RPMI7951 (cell line): ENCODE results near the gene BTBD7. TPM values are rescaled to one million over a fixed set of nuclear protein-coding genes. Genes with fewer than 3 reads are reported as not detected.
A peak's percentile ranks its signal among the peaks of the same experiment; 100 is the strongest.
"Not testable (repeated sequence)": the region's sequence is repeated elsewhere in the genome, so short reads cannot be mapped to it uniquely, and the experiment has no call there.

Source experiments
- DNase-seq: peaks from one replicate; pipeline ENCODE4 v3.0.0-alpha.2; 2012; ENCODE audit warnings: low read depth
- total RNA-seq: library from RNA; depleted of rRNA; stranded (reverse); fragments of >200 nt; shearing (Covaris generic); gene quantifications from 2 replicates; pipeline ENCODE4 v1.2.3, GENCODE V29; 2014; rRNA removed

The BTBD7 gene, protein sequence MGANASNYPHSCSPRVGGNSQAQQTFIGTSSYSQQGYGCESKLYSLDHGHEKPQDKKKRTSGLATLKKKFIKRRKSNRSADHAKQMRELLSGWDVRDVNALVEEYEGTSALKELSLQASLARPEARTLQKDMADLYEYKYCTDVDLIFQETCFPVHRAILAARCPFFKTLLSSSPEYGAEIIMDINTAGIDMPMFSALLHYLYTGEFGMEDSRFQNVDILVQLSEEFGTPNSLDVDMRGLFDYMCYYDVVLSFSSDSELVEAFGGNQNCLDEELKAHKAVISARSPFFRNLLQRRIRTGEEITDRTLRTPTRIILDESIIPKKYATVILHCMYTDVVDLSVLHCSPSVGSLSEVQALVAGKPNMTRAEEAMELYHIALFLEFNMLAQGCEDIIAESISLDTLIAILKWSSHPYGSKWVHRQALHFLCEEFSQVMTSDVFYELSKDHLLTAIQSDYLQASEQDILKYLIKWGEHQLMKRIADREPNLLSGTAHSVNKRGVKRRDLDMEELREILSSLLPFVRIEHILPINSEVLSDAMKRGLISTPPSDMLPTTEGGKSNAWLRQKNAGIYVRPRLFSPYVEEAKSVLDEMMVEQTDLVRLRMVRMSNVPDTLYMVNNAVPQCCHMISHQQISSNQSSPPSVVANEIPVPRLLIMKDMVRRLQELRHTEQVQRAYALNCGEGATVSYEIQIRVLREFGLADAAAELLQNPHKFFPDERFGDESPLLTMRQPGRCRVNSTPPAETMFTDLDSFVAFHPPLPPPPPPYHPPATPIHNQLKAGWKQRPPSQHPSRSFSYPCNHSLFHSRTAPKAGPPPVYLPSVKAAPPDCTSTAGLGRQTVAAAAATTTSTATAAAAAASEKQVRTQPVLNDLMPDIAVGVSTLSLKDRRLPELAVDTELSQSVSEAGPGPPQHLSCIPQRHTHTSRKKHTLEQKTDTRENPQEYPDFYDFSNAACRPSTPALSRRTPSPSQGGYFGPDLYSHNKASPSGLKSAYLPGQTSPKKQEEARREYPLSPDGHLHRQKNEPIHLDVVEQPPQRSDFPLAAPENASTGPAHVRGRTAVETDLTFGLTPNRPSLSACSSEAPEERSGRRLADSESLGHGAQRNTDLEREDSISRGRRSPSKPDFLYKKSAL
- 9.5 and 11.3 TPM in 2 replicates for total RNA-seq

DNA sequence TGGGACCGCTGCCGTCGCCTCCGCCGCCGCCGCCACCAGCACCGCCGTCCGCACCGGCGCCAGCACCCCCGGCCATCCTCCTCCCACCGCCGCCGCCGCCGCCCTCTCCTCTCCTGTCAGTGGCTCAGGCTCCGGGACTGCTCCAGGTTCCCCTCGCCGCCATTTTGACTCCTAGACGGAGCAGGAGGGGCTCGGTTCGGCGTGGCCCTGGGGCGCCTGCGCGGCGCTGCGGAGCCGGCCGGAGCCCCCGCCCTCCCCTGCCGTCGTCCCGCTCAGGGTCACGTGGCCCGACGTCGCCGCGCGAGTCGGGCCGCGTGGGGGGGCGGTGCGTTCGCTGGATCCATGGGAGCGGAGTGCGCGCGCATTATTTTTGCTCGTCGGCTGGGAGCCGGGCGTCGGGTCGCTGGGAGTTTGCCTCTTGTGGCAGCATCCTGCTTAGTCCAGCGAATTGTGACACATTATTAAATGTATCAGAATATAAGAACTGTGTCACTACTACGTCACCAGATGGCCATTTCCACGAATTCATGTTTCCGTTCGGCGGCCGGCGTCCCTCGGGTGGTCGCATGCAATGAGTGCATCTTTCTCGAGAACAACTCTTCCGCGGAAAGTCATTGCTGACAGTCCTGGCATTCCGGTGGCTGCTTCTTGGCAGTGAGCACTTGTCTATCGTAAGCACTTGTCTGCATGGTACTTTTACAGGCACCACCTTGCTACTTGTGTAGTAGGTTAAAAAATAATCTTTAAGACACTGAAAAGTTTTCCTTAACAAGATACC lies at the start of gene BTBD7:
BTBD7 (minus strand) TSS at position 184 of the 778 bp plus-strand sequence. CDS start 36,985 bp downstream, outside the sequence.
- DNase-seq = peak; percentile 91

- no peak for DNase-seq
Observed at GRCh38 chr14:93381644-93382043, 48.8 kb upstream of the BTBD7 start.

DNA sequence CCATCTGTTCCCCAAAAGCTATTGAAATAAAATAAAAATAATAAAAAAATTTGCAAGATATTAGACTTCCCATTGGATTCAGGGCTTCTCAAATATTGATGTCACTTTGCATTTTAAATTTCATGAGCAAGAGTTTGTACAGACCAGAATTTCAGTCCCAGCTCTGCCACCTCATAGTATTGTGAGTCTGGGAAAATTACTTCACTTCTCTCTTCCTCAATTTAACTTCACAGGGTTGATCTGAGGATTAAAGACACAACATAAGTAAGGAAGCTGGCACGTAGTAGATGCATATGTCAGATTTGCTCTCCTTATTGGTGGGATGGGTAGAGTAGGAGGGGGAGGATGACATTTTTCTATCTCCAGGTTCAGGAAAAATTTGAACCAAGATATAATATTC lies 47.0 kb upstream of the BTBD7 start:
- DNase-seq = no peak

DNA sequence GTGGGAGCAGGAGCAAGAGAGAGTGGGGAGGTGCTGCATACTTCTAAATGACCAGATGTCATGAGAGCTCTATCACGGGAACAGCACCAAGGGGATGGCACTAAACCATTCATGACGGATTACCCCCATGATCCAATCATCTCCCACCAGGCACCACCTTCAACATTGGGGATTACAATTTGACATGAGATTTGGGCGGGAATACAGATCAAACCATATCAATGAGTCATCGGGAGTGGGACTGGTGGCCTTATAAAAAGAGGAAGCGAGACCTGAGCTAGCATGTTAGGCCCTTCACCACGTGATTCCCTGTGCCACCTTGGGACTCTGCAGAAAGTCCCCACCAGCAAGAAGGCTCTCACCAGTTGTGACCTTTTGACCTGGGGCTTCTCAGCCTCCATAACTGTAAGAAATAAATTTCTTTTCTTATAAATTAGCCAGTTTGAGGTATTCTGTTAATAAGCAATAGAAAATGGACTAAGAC lies 42.9 kb upstream of the BTBD7 start:
- no peak for DNase-seq

DNA sequence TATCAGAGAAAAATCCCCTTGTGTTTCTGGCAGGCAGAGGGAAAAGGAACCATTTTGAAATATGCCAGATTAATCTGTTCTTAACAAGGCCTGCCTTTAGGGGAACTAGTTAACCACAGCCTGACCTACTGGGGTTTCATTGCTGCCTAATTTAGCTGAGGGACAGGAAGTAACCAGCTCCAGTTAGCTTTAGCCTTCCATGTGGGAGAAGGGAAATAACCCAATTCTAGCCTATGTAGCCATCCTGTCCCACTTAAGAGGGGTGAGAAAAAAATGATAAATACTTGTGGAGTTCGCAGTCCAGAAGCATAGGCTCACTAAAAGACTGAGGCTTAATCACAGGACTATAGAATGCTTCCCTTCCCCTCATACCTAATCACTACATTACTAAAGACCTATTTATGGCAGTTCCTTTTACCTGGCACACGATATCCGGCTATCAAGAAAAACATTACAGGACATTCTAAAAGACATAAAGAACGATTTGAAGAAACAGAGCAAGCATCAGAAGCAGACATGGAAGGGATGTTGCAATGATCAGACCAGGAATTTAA lies 37.0 kb upstream of the BTBD7 start:
- no peak for DNase-seq

GRCh38 chr14:93368996-93369712 lies 36.3 kb upstream of the BTBD7 start:
- no peak for DNase-seq

GRCh38 chr14:93354873-93355272 lies 22.0 kb upstream of the BTBD7 start:
- DNase-seq = not testable (repeated sequence)

DNA sequence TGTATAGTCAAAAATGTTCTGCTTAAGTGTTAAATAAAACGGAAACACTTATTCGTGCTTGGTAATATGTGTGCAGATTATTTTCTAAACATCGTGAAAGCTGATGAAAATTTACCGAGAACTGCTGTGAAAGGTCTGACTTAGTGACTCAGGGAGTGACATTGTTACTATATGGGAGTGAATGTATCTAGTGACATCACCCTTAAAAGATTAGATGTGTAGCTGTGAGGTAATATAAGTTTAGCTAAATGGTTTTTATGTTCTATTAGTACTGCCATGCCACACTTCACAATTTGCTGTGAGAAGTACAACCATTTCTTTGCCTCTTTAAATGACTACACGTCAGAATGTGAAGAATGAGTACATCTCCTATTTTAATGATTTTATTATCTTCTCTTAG lies 15.5 kb upstream of the BTBD7 start:
- no peak for DNase-seq

- DNase-seq = no peak
Observed at GRCh38 chr14:93347850-93348249, 15.0 kb upstream of the BTBD7 start.

DNA sequence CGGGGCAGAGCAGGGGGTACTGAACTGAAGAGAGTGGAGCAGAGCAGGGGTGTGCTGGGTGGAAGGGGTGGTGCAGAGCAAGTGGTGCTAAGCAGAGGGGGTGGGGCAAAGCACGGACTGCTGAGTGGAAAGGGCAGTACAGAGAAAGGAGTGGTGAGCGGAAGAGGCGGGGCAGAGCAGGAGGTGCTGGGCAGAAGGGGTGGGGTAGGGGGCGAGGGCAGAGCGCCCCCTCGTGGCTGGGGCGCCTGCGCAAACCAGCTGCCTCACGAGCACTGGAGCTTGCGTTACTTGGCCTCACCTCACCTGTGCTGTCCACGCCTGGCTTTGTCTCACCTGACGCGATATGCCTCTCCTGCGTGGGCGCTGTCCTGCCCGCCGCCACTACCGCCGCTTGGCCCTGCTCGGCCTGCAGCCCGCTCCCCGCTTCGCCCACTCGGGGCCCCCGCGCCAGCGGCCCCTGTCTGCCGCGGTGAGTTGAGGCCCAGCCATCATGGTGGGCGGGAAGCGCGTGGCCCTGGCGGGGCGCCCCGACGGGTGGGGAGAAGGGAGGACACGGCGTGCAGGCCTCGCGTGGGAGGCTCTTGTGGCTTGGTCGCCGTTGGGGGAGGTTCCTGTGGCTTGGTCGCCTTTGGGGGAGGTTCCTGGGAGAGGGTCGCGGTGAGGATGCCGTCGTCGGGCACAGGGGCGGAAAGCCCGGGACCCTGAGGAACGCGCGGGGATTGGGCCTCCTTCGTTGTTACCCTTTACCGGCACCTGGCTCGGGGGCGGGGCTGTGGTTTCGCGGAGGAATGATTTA lies 14.3 kb upstream of the BTBD7 start, which contains the start of gene COX8C:
COX8C (plus strand) TSS at position 257 of the 796 bp plus-strand sequence; CDS start at position 344, 87 bp downstream.
- no peak for DNase-seq

- no peak for DNase-seq
Observed at GRCh38 chr14:93343797-93344196, 11.0 kb upstream of the BTBD7 start.

GRCh38 chr14:93343266-93343665 lies 10.4 kb upstream of the BTBD7 start:
- DNase-seq = no peak

- DNase-seq = no peak
Observed at GRCh38 chr14:93337884-93338283, 5.0 kb upstream of the BTBD7 start.

DNA sequence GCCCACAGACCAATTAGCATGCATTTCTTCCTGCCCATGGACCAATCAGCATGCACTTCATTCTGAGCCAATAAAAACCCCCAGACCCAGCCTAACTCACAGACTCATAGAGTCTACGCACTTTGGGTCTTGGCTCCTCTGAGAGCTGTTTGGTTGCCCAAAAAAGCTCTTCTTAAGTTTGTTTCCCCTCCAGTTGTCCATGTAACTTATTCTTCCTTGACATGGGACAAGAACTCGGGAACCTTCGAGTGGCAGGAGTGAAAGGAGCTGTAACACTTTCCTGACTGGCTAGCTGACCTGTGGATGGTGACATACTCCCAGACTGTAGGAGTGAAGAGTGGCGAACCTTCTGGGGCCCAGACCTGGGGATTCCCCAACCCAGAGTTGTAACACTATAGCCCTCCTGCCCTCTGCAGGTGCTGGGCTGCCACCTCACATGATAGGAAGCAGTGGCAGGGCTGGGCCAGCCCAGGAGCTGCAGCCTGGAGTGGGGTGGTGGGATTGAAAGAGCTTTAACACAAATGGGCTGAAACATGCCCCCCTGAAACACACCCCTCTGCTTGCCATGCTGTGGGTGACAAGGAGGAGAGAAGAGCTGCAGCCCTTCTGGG lies 4.4 kb upstream of the BTBD7 start:
- DNase-seq = no peak

DNA sequence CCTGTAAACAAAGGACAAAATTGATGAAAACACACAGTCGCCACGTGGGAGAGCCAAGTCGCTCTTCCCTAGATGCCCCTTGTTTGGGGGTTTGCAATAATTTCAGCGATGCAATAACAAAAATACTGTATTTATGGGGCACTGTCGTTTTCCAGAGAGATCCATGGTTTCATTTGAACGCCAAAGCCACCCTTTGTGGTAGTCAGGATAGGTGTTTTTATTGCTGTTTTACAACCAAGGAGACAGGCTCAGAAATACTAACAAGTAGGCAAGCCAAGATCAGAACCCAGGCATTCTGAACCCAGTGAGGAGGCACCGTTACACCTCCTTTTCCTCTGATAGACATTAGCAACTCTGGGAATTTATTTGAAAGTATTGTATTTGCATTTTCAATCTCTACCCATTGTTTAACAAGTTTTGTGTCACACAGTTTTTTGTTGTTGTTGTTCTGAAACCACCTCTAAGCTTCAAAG lies 831 bp upstream of the BTBD7 start:
- no peak for DNase-seq

DNA sequence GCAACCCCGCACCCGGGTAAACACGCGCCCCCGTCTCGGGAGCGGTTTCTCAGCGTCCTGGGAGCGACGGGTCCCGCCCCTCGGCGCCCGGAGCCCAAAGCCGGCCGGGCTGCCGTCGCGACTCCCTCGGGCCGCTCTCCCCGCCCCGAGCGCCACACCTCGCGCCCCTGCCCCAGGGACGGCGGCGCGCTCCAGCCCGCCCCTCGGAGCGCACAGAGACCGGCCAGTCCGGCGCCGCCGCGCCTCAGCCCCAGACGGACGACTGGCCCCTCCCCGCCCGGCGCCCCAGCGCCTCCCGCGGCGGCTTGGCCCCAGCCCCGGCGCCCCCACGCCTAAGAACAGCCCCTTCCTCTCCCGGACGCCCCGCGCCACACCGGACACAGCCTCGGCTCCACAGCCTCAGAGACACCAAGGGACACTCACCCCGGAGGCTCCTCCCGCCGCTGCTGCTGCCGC lies 411 bp downstream of the BTBD7 start:
- DNase-seq = peak; percentile 60

- DNase-seq = no peak
Observed at GRCh38 chr14:93331728-93332396, 974 bp downstream of the BTBD7 start.
